Placental epithelial cell (primary cell): ENCODE data around the gene GET3. TPM values are rescaled to one million over a fixed set of nuclear protein-coding genes. Genes with fewer than 3 reads are reported as not detected.

Experiments used
- small RNA-seq: library from RNA; depleted of rRNA; stranded (forward); fragments of <200 nt; gene quantifications from one replicate; pipeline ENCODE3, GENCODE V24; 2012
- total RNA-seq: library from RNA; depleted of rRNA; stranded (reverse); fragments of >200 nt; gene quantifications from 2 replicates; pipeline ENCODE4 v1.2.3, GENCODE V29; 2012

GET3 gene
- 76.6 and 122 TPM in 2 replicates for total RNA-seq

GRCh38 chr19:12736995-12737834 is at the start of gene GET3:
Gene GET3 (plus strand): TSS chr19:12737497. CDS start chr19:12737506, 9 bp downstream.

GRCh38 chr19:12696366-12697335 is 40.6 kb upstream of the GET3 start, which contains the start of gene FBXW9:
Gene FBXW9 (minus strand): TSS chr19:12696631. CDS start chr19:12696581, 50 bp downstream.

GRCh38 chr19:12723641-12724426 is 13.5 kb upstream of the GET3 start, which contains the start of gene TNPO2:
Gene TNPO2 (minus strand): TSS chr19:12723932. CDS start chr19:12720977, 2,955 bp downstream.

GRCh38 chr19:12751635-12752034 is 14.3 kb downstream of the GET3 start, which contains the start of gene BEST2:
Gene BEST2 (plus strand): TSS chr19:12751791. CDS start chr19:12752593, 802 bp downstream.

GRCh38 chr19:12774588-12775555 is 37.6 kb downstream of the GET3 start, which contains the start of gene HOOK2:
Gene HOOK2 (minus strand): TSS chr19:12775552. CDS start chr19:12775449, 103 bp downstream.

GRCh38 chr19:12791345-12792050 is 54.2 kb downstream of the GET3 start, which contains the start of gene JUNB:
Gene JUNB (plus strand): TSS chr19:12791486. CDS start chr19:12791772, 286 bp downstream.

Small RNAs within 50 kb of the gene (small RNA-seq; reads per million reads assigned to genes)
- gene MIR5684: 0.23 reads per million
- 32.4 reads per million, percentile 97 among the genes with 10 or more reads in this experiment for gene SNORD41

Other genes with a start within 250 kb of the GET3 start
- gene ZNF564, start 186.0 kb upstream of the GET3 start, total RNA-seq: 8.7 and 12.6 TPM in 2 replicates
- 8.9 and 9.4 TPM in 2 replicates for gene ZNF490, start 126.7 kb upstream of the GET3 start, total RNA-seq
- 12.6 and 14.0 TPM in 2 replicates for gene ZNF791, start 126.6 kb upstream of the GET3 start, total RNA-seq
- 41.6 and 50.6 TPM in 2 replicates for gene MAN2B1, start 70.8 kb upstream of the GET3 start, total RNA-seq
- 9.0 and 9.1 TPM in 2 replicates for gene WDR83, start 70.7 kb upstream of the GET3 start, total RNA-seq
- gene DHPS, start 55.6 kb upstream of the GET3 start, total RNA-seq: 59.3 and 66.4 TPM in 2 replicates
- gene GNG14, start 49.5 kb upstream of the GET3 start, total RNA-seq: not detected in 2 replicates
- 15.7 and 19.8 TPM in 2 replicates for gene FBXW9, start 40.9 kb upstream of the GET3 start, total RNA-seq
- gene TNPO2, start 13.6 kb upstream of the GET3 start, total RNA-seq: 39.5 and 59.7 TPM in 2 replicates
- 111 and 226 TPM in 2 replicates for gene TRIR, start 2.8 kb upstream of the GET3 start, total RNA-seq
- gene BEST2, start 14.3 kb downstream of the GET3 start, total RNA-seq: not detected in 2 replicates
- gene HOOK2, start 38.1 kb downstream of the GET3 start, total RNA-seq: 24.1 and 41.6 TPM in 2 replicates
- gene JUNB, start 54.0 kb downstream of the GET3 start, total RNA-seq: 91.9 and 180 TPM in 2 replicates
- 190 and 206 TPM in 2 replicates for gene PRDX2, start 64.3 kb downstream of the GET3 start, total RNA-seq
- gene THSD8, start 64.6 kb downstream of the GET3 start, total RNA-seq: not detected in 2 replicates
- 13.3 and 21.5 TPM in 2 replicates for gene RNASEH2A, start 69.1 kb downstream of the GET3 start, total RNA-seq
- not detected in 2 replicates for gene RTBDN, start 97.1 kb downstream of the GET3 start, total RNA-seq
- gene MAST1, start 101.0 kb downstream of the GET3 start, total RNA-seq: under 0.01 and 0.43 TPM in 2 replicates
- gene DNASE2, start 144.0 kb downstream of the GET3 start, total RNA-seq: 28.7 and 30.7 TPM in 2 replicates
- gene KLF1, start 149.7 kb downstream of the GET3 start, total RNA-seq: not detected in 2 replicates
- gene GCDH, start 153.7 kb downstream of the GET3 start, total RNA-seq: 17.7 and 42.1 TPM in 2 replicates
- gene SYCE2, start 181.8 kb downstream of the GET3 start, total RNA-seq: 0.39 TPM in 1 of 2 replicates, not detected in the other
- 47.1 and 54.3 TPM in 2 replicates for gene FARSA, start 196.2 kb downstream of the GET3 start, total RNA-seq
- 1,956 and 2,934 TPM in 2 replicates for gene CALR, start 201.1 kb downstream of the GET3 start, total RNA-seq
- 61.2 and 89.9 TPM in 2 replicates for gene RAD23A, start 208.4 kb downstream of the GET3 start, total RNA-seq
- gene GADD45GIP1, start 219.7 kb downstream of the GET3 start, total RNA-seq: 13.0 and 18.3 TPM in 2 replicates
- 0.11 TPM in 1 of 2 replicates, not detected in the other for gene DAND5, start 232.1 kb downstream of the GET3 start, total RNA-seq